ENCODE results near the gene ITGBL1. TPM values are rescaled to one million over a fixed set of nuclear protein-coding genes. Genes with fewer than 3 reads are reported as not detected.

Gene ITGBL1
- total RNA-seq, 1 experiment from 2014 or later = not detected

DNA sequence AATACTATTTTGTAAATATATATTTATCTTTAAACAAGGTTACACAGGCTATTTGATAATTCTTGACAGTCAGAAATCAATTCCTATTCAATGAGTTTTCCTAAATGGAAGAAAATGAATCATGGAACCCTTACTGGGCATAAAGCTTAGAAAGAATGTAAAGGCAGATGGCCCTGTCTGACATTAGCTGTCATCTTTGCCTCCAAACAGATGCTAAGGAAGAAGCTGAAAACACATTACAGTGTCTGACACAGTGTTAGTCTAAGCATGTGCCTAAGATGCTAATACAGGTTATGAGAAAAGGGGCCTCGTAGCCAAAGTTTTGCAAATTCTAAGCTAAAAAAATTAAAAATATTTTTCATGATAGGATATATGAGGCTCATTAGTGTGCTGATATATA, 112.8 kb downstream of the ITGBL1 start:
- Mint-ChIP-seq H3K4me1 (ENCODE audit: low read depth, unreplicated experiment) (no peaks in the 10 kb centered on the region), H3K9me3 (ENCODE audit: low read depth, unreplicated experiment) (no peaks in the 10 kb centered on the region), H3K4me3 (ENCODE audit: low read depth, unreplicated experiment) (no peak overlapping the region), H3K27ac (ENCODE audit: unreplicated experiment) (no peak overlapping the region), H3K27me3 (ENCODE audit: unreplicated experiment) (no peaks in the 10 kb centered on the region), H3K36me3 (ENCODE audit: insufficient read depth, unreplicated experiment) (no peaks in the 10 kb centered on the region)
- CTCF ChIA-PET = no interaction called here
- intact Hi-C loops (cut with micrococcal nuclease; ENCODE audit: unreplicated experiment) = no loop called here
- DNase-seq = no peak
- BruUV-seq (replicated peaks) = no TSS peak
- TF ChIP-seq, protein P1, sequence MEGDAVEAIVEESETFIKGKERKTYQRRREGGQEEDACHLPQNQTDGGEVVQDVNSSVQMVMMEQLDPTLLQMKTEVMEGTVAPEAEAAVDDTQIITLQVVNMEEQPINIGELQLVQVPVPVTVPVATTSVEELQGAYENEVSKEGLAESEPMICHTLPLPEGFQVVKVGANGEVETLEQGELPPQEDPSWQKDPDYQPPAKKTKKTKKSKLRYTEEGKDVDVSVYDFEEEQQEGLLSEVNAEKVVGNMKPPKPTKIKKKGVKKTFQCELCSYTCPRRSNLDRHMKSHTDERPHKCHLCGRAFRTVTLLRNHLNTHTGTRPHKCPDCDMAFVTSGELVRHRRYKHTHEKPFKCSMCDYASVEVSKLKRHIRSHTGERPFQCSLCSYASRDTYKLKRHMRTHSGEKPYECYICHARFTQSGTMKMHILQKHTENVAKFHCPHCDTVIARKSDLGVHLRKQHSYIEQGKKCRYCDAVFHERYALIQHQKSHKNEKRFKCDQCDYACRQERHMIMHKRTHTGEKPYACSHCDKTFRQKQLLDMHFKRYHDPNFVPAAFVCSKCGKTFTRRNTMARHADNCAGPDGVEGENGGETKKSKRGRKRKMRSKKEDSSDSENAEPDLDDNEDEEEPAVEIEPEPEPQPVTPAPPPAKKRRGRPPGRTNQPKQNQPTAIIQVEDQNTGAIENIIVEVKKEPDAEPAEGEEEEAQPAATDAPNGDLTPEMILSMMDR (IDR thresholded peaks at IDR 0.05; ENCODE audit: unreplicated experiment) = no peak

DNA sequence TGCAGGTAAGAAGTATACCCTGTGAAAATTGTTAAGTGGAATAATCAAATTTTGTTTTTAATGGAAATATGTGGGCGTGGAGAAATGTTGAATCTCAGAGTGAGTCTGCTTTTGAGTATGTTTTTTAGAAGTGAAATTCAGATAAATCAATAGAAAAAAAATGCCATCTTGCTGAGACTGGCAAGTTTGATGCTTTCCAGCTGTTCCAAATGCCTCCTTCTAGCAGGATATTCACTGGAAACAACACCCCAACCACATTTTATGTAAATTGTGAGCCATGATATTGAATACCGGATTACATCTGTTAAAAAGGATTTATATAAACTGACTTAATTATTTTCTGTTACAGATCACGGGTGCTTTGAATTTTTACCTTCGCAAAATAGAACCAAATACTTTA, 115.4 kb downstream of the ITGBL1 start:
- Mint-ChIP-seq H3K9me3 (ENCODE audit: low read depth, unreplicated experiment) (no peaks in the 10 kb centered on the region), H3K4me3 (ENCODE audit: low read depth, unreplicated experiment) (no peak overlapping the region), H3K36me3 (ENCODE audit: insufficient read depth, unreplicated experiment) (no peaks in the 10 kb centered on the region), H3K27ac (ENCODE audit: unreplicated experiment) (no peak overlapping the region), H3K4me1 (ENCODE audit: low read depth, unreplicated experiment) (no peaks in the 10 kb centered on the region), H3K27me3 (ENCODE audit: unreplicated experiment) (no peaks in the 10 kb centered on the region)
- BruUV-seq (replicated peaks) = no TSS peak
- CTCF ChIA-PET = interaction anchor here (1.2 kb wide), 1 partner anchor 22 kb away, joined by 3 read pairs; no protein-coding TSS in a partner anchor
- no peak for DNase-seq
- TF ChIP-seq, protein P1 (IDR thresholded peaks at IDR 0.05; ENCODE audit: unreplicated experiment) = no peak
- intact Hi-C loops (cut with micrococcal nuclease; ENCODE audit: unreplicated experiment) = no loop called here

DNA sequence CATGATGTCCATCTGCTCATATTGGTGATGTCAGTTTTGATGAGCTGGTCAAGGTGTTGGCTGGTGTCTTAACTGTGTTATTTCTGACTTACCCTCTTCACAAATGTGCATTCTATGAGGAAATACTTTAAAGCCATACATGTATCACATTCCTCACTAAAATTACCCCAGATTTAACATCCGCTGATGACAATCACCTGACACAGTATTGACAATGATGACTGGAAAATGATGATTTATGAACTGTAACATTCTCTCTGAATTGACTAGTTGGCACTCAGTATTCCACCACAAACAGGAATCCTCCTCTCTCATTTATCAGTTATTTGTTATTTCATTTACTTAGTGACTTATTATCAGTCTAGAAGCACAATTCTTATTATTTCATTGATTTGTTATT, 117.3 kb downstream of the ITGBL1 start:
- DNase-seq = no peak
- no peak overlapping the region for H3K27ac Mint-ChIP-seq (ENCODE audit: unreplicated experiment)
- TF ChIP-seq, protein P1 (IDR thresholded peaks at IDR 0.05; ENCODE audit: unreplicated experiment) = no peak
- H3K4me1 Mint-ChIP-seq (ENCODE audit: low read depth, unreplicated experiment) = no peaks in the 10 kb centered on the region
- no peaks in the 10 kb centered on the region for H3K9me3 Mint-ChIP-seq (ENCODE audit: low read depth, unreplicated experiment)
- H3K4me3 Mint-ChIP-seq (ENCODE audit: low read depth, unreplicated experiment) = no peak overlapping the region
- intact Hi-C loops (cut with micrococcal nuclease; ENCODE audit: unreplicated experiment) = no loop called here
- BruUV-seq (replicated peaks) = no TSS peak
- no peaks in the 10 kb centered on the region for H3K36me3 Mint-ChIP-seq (ENCODE audit: insufficient read depth, unreplicated experiment)
- CTCF ChIA-PET = no interaction called here
- H3K27me3 Mint-ChIP-seq (ENCODE audit: unreplicated experiment) = no peaks in the 10 kb centered on the region

DNA sequence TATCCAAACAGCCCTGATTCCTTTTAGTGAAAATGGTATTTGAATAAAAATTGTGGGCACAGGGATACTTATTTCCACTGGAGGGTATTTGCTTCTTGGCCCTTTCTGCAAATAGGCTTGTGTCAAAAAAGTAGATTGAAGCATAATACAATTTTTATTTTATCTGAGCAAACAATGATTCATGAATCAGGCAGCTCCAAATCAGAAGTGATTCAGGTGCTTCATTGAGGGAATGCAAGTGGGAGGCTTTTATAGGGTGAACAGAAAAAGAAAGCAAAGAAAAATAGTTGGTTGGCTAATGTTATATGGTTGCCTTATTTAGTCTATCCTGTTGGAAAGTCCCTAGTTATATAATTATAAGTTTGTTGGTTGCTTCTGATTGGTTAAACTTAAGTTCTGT, 117.9 kb downstream of the ITGBL1 start:
- CTCF ChIA-PET = no interaction called here
- Mint-ChIP-seq H3K9me3 (ENCODE audit: low read depth, unreplicated experiment) (no peaks in the 10 kb centered on the region), H3K4me1 (ENCODE audit: low read depth, unreplicated experiment) (peaks cover under 1% of the 10 kb centered on the region), H3K27me3 (ENCODE audit: unreplicated experiment) (no peaks in the 10 kb centered on the region), H3K4me3 (ENCODE audit: low read depth, unreplicated experiment) (no peak overlapping the region), H3K27ac (ENCODE audit: unreplicated experiment) (no peak overlapping the region), H3K36me3 (ENCODE audit: insufficient read depth, unreplicated experiment) (no peaks in the 10 kb centered on the region)
- DNase-seq = no peak
- TF ChIP-seq, protein P1 (IDR thresholded peaks at IDR 0.05; ENCODE audit: unreplicated experiment) = no peak
- BruUV-seq (replicated peaks) = no TSS peak
- intact Hi-C loops (cut with micrococcal nuclease; ENCODE audit: unreplicated experiment) = no loop called here

Measured in Calu3 (cell line).